Mammary epithelial cell (primary cell): ENCODE measurements around the gene KCND1.
"Not testable (repeated sequence)": the region's sequence is repeated elsewhere in the genome, so short reads cannot be mapped to it uniquely, and the experiment has no call there.

Experiments used
- EZH2 ChIP-seq: IDR thresholded peaks from 2 replicates; pipeline ENCODE4 v1.6.1; 2012; ENCODE audit warnings: low read length, inconsistent platforms, borderline replicate concordance
- TF ChIP-seq, protein P1 (sequence below), 2 donors: IDR thresholded peaks in 1 of 2; conservative IDR thresholded peaks in 1 of 2; 2 replicates each; pipeline ENCODE4 v1.5.1; 2011 to 2012; ENCODE audit warnings: inconsistent platforms in 2 of 2, low read length in 2 of 2, mild to moderate bottlenecking in 2 of 2, control low read depth in 1 of 2, low read depth in 1 of 2; ENCODE audit not compliant: insufficient read depth in 1 of 2; ENCODE audit errors: extremely low read depth in 1 of 2

DNA sequence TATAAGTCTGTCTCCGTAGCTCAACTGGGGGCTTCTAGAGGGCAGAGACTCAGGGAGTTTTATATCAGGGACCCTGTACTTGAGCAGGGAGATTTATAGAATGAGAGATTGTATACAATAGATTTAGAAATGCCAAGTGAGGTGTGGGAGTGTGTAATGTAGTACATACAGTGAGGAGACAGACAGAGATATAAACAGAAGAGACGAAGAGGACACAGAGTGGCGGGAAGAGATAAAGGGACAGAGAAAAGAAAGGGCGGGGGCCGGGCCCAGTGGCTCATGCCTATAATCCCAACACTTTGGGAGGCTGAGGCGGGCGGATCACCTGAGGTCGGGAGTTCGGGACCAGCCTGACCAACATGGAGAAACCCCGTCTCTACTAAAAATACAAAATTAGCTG lies 8.7 kb upstream of the KCND1 start:
- TF ChIP-seq, protein P1, sequence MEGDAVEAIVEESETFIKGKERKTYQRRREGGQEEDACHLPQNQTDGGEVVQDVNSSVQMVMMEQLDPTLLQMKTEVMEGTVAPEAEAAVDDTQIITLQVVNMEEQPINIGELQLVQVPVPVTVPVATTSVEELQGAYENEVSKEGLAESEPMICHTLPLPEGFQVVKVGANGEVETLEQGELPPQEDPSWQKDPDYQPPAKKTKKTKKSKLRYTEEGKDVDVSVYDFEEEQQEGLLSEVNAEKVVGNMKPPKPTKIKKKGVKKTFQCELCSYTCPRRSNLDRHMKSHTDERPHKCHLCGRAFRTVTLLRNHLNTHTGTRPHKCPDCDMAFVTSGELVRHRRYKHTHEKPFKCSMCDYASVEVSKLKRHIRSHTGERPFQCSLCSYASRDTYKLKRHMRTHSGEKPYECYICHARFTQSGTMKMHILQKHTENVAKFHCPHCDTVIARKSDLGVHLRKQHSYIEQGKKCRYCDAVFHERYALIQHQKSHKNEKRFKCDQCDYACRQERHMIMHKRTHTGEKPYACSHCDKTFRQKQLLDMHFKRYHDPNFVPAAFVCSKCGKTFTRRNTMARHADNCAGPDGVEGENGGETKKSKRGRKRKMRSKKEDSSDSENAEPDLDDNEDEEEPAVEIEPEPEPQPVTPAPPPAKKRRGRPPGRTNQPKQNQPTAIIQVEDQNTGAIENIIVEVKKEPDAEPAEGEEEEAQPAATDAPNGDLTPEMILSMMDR (conservative IDR thresholded peaks at IDR 0.05 in 1 of 2, IDR thresholded peaks at IDR 0.05 in 1 of 2; ENCODE audit: extremely low read depth in 1 of 2, insufficient read depth in 1 of 2, low read depth in 1 of 2, low read length in 2 of 2), result not testable (repeated sequence)
- TF ChIP-seq EZH2, result not testable (repeated sequence)
